HepG2 (cell line): ENCODE measurements around the gene PCIF1. TPM values are rescaled to one million over a fixed set of nuclear protein-coding genes. Genes with fewer than 3 reads are reported as not detected.

Source experiments
- KAT2B ChIP-seq: fragments of 150-350 bp; IDR thresholded peaks from 2 replicates; pipeline ENCODE4 v1.6.1; 2014; ENCODE audit warnings: low read depth, low read length, borderline replicate concordance
- MATR3 ChIP-seq: sonication (generic); formaldehyde crosslinking; IDR thresholded peaks from 2 replicates; pipeline ENCODE4 v1.4.0; 2020; ENCODE audit warnings: missing genetic modification reagents
- MED1 ChIP-seq: sonication (generic); formaldehyde crosslinking; IDR thresholded peaks from 2 replicates; pipeline ENCODE4 v1.4.0; 2020; ENCODE audit warnings: missing genetic modification reagents
- MYNN ChIP-seq: sonication (generic); formaldehyde crosslinking; IDR thresholded peaks from 2 replicates; pipeline ENCODE4 v1.4.0; 2020; ENCODE audit warnings: mild to moderate bottlenecking, low read depth, missing genetic modification reagents
- NAIF1 ChIP-seq: sonication (generic); formaldehyde crosslinking; IDR thresholded peaks from 2 replicates; pipeline ENCODE4 v1.5.0; 2020; ENCODE audit warnings: mild to moderate bottlenecking, missing genetic modification reagents, borderline replicate concordance
- NCOA2 ChIP-seq: sonication (generic); formaldehyde crosslinking; IDR thresholded peaks from 2 replicates; pipeline ENCODE4 v1.8.0; 2022; ENCODE audit warnings: inconsistent platforms
- NONO ChIP-seq, 2 experiments: fragments of 450-650 bp in 1 of 2; sonication (generic) in 1 of 2; formaldehyde crosslinking in 1 of 2; IDR thresholded peaks in 1 of 2; conservative IDR thresholded peaks in 1 of 2; 2 replicates each; pipeline versions ENCODE4 v1.6.1 to v1.8.0; 2017 to 2022; ENCODE audit warnings: mild to moderate bottlenecking in 1 of 2, missing genetic modification reagents in 1 of 2, moderate library complexity in 1 of 2
- NR2F1 ChIP-seq, 2 experiments: fragments of 450-650 bp in 1 of 2; formaldehyde crosslinking in 1 of 2; IDR thresholded peaks; 2 replicates each; pipeline versions ENCODE4 v1.5.0 to v1.6.1; 2016 to 2020; ENCODE audit warnings: mild to moderate bottlenecking in 1 of 2, missing compliant biosample characterization in 1 of 2, missing genetic modification reagents in 1 of 2, moderate library complexity in 1 of 2
- RFX1 ChIP-seq: fragments of 450-650 bp; IDR thresholded peaks from 2 replicates; pipeline ENCODE4 v1.6.1; 2017
- SP1 ChIP-seq, 2 experiments: fragments of 450-650 bp in 1 of 2; sonication (generic) in 1 of 2; formaldehyde crosslinking in 1 of 2; IDR thresholded peaks; 2 replicates each; pipeline versions ENCODE4 v1.4.0 to v1.6.1; 2016 to 2020; ENCODE audit warnings: missing genetic modification reagents in 1 of 2
- SPEN ChIP-seq: sonication (generic); formaldehyde crosslinking; IDR thresholded peaks from 2 replicates; pipeline ENCODE4 v1.5.1; 2020; ENCODE audit warnings: low read depth, mild to moderate bottlenecking, missing genetic modification reagents
- ZNF230 ChIP-seq: sonication (generic); formaldehyde crosslinking; IDR thresholded peaks from 2 replicates; pipeline ENCODE4 v1.4.0; 2020; ENCODE audit warnings: mild to moderate bottlenecking, missing genetic modification reagents
- ZNF331 ChIP-seq: sonication (generic); formaldehyde crosslinking; IDR thresholded peaks from 2 replicates; pipeline ENCODE4 v1.4.0; 2020; ENCODE audit warnings: missing genetic modification reagents
- ZNF546 ChIP-seq: sonication (generic); formaldehyde crosslinking; conservative IDR thresholded peaks from 2 replicates; pipeline ENCODE4 v1.8.1; 2023; ENCODE audit warnings: mild to moderate bottlenecking, missing genetic modification reagents
- ZNF567 ChIP-seq: sonication (generic); formaldehyde crosslinking; IDR thresholded peaks from 2 replicates; pipeline ENCODE4 v1.8.1; 2023; ENCODE audit warnings: mild to moderate bottlenecking, missing genetic modification reagents, borderline replicate concordance
- ZNF614 ChIP-seq: IDR thresholded peaks from 2 replicates; pipeline ENCODE4 v1.6.1; 2018; ENCODE audit warnings: missing biosample characterization, missing genetic modification reagents, inconsistent platforms, borderline replicate concordance
- ZNF746 ChIP-seq: sonication (generic); formaldehyde crosslinking; IDR thresholded peaks from 2 replicates; pipeline ENCODE4 v1.8.0; 2022; ENCODE audit warnings: mild to moderate bottlenecking, missing genetic modification reagents
- polyA plus RNA-seq, 8 experiments: library from polyadenylated mRNA; depleted of rRNA in 3 of 8; stranded (reverse) in 7 of 8; unstranded in 1 of 8; fragments of >200 nt; fragmentation: Illumina TruSeq in 4 of 8; extraction: Trizol in 4 of 8; gene quantifications; 2 replicates each; pipeline versions ENCODE4 v1.2.1 to v1.2.3, GENCODE V29; 2011 to 2016; ENCODE audit warnings: low read depth in 4 of 8, missing spikeins in 1 of 8, mixed read lengths in 1 of 8; ENCODE audit not compliant: insufficient read depth in 1 of 8
- total RNA-seq, 5 experiments: library from RNA; depleted of rRNA; stranded (reverse); fragments of >200 nt; fragmentation: Illumina TruSeq; extraction: Trizol; gene quantifications; 2 replicates each; pipeline ENCODE4 v1.2.3, GENCODE V29; 2016; ENCODE audit warnings: low read depth in 1 of 5
- TF ChIP-seq, protein P1 (sequence below): sonication (generic); formaldehyde crosslinking; IDR thresholded peaks from 2 replicates; pipeline ENCODE4 v1.5.0; 2020; ENCODE audit warnings: mild to moderate bottlenecking, missing genetic modification reagents
- TF ChIP-seq, protein P2 (sequence below): IDR thresholded peaks from 2 replicates; pipeline ENCODE4 v1.6.1; 2016; ENCODE audit warnings: missing biosample characterization, missing genetic modification reagents, low read depth
- TF ChIP-seq, protein P3 (sequence below): sonication (generic); formaldehyde crosslinking; IDR thresholded peaks from 2 replicates; pipeline ENCODE4 v1.8.1; 2023; ENCODE audit warnings: mild to moderate bottlenecking, missing genetic modification reagents
- TF ChIP-seq, protein P4 (sequence below): sonication (generic); formaldehyde crosslinking; IDR thresholded peaks from 2 replicates; pipeline ENCODE4 v1.8.0; 2022; ENCODE audit warnings: mild to moderate bottlenecking, missing genetic modification reagents, moderate library complexity
- TF ChIP-seq, protein P5 (sequence below): IDR thresholded peaks from 2 replicates; pipeline ENCODE4 v1.6.1; 2016
- TF ChIP-seq, protein P6 (sequence below): sonication (generic); formaldehyde crosslinking; IDR thresholded peaks from 2 replicates; pipeline ENCODE4 v1.5.1; 2020; ENCODE audit warnings: missing genetic modification reagents, mild to moderate bottlenecking, borderline replicate concordance
- TF ChIP-seq, protein P7 (sequence below): IDR thresholded peaks from 2 replicates; pipeline ENCODE4 v1.6.1; 2016; ENCODE audit warnings: mild to moderate bottlenecking

Gene PCIF1
- total and polyA plus RNA-seq, 2 of the 13 experiments (the other 11 are each of a cell fraction or from before 2014, with no cell fraction given), result 20.9 to 24.4 TPM

DNA sequence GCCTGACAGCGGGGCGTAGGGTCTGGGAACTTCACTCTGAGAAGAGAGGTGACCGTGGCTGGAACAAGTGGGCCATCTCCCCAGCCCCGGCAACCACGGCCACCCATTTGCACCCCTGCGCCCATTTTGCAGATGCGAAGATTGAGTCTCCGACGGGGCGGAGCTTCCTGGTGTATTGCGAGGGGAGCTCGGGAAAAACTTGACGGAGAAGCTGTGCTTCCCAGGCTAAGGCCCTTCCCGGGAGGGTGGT, 36.9 kb downstream of the PCIF1 start (continued):
- TF ChIP-seq, protein P1, sequence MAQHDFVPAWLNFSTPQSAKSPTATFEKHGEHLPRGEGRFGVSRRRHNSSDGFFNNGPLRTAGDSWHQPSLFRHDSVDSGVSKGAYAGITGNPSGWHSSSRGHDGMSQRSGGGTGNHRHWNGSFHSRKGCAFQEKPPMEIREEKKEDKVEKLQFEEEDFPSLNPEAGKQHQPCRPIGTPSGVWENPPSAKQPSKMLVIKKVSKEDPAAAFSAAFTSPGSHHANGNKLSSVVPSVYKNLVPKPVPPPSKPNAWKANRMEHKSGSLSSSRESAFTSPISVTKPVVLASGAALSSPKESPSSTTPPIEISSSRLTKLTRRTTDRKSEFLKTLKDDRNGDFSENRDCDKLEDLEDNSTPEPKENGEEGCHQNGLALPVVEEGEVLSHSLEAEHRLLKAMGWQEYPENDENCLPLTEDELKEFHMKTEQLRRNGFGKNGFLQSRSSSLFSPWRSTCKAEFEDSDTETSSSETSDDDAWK (CRISPR knock-in tag), result no peak
- TF ChIP-seq, protein P2, sequence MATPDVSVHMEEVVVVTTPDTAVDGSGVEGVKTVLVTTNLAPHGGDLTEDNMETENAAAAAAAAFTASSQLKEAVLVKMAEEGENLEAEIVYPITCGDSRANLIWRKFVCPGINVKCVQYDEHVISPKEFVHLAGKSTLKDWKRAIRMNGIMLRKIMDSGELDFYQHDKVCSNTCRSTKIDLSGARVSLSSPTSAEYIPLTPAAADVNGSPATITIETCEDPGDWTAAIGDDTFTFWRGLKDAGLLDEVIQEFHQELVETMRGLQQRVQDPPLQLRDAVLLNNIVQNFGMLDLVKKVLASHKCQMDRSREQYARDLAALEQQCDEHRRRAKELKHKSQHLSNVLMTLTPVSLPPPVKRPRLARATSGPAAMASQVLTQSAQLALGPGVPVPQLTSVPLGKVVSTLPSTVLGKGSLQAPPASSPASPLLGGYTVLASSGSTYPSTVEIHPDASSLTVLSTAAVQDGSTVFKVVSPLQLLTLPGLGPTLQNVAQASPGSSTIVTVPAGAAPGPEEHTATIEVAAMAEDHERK (CRISPR knock-in tag), result no peak
- TF ChIP-seq MED1 (CRISPR knock-in tag), result no peak
- no peak for TF ChIP-seq ZNF331 (CRISPR knock-in tag)
- no peak for TF ChIP-seq NONO (IDR thresholded peaks at IDR 0.05)
- no peak for TF ChIP-seq NONO (CRISPR knock-in tag; conservative IDR thresholded peaks at IDR 0.05)
- no peak for TF ChIP-seq SP1 (IDR thresholded peaks at IDR 0.05)
- TF ChIP-seq SP1 (CRISPR knock-in tag; IDR thresholded peaks at IDR 0.05), result peak; percentile 88; the same call in 1 of the 2 replicates
- TF ChIP-seq NCOA2, result no peak
- TF ChIP-seq ZNF746, result no peak
- TF ChIP-seq, protein P3, sequence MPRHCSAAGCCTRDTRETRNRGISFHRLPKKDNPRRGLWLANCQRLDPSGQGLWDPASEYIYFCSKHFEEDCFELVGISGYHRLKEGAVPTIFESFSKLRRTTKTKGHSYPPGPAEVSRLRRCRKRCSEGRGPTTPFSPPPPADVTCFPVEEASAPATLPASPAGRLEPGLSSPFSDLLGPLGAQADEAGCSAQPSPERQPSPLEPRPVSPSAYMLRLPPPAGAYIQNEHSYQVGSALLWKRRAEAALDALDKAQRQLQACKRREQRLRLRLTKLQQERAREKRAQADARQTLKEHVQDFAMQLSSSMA (CRISPR knock-in tag), result no peak
- no peak for TF ChIP-seq RFX1
- TF ChIP-seq NR2F1 (CRISPR knock-in tag; IDR thresholded peaks at IDR 0.05), result peak in 1 of 2 experiments; percentile 58; a peak in 1 of 4 replicates
- peak; percentile 55; the same call in 1 of the 2 replicates for TF ChIP-seq ZNF567
- TF ChIP-seq ZNF546, result no peak; the same call in 1 of the 2 replicates
- no peak for TF ChIP-seq ZNF230 (CRISPR knock-in tag)
- TF ChIP-seq SPEN (CRISPR knock-in tag), result no peak
- TF ChIP-seq, protein P4, sequence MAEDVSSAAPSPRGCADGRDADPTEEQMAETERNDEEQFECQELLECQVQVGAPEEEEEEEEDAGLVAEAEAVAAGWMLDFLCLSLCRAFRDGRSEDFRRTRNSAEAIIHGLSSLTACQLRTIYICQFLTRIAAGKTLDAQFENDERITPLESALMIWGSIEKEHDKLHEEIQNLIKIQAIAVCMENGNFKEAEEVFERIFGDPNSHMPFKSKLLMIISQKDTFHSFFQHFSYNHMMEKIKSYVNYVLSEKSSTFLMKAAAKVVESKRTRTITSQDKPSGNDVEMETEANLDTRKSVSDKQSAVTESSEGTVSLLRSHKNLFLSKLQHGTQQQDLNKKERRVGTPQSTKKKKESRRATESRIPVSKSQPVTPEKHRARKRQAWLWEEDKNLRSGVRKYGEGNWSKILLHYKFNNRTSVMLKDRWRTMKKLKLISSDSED (CRISPR knock-in tag), result peak; percentile 79; the same call in 1 of the 2 replicates
- no peak for TF ChIP-seq KAT2B
- TF ChIP-seq ZNF614 (CRISPR knock-in tag), result no peak; the same call in 1 of the 2 replicates
- TF ChIP-seq MYNN, result peak; percentile 20; the same call in 1 of the 2 replicates
- TF ChIP-seq, protein P5, sequence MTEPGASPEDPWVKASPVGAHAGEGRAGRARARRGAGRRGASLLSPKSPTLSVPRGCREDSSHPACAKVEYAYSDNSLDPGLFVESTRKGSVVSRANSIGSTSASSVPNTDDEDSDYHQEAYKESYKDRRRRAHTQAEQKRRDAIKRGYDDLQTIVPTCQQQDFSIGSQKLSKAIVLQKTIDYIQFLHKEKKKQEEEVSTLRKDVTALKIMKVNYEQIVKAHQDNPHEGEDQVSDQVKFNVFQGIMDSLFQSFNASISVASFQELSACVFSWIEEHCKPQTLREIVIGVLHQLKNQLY (CRISPR knock-in tag), result no peak
- no peak for TF ChIP-seq NAIF1 (CRISPR knock-in tag)
- TF ChIP-seq, protein P6, sequence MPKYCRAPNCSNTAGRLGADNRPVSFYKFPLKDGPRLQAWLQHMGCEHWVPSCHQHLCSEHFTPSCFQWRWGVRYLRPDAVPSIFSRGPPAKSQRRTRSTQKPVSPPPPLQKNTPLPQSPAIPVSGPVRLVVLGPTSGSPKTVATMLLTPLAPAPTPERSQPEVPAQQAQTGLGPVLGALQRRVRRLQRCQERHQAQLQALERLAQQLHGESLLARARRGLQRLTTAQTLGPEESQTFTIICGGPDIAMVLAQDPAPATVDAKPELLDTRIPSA (CRISPR knock-in tag), result no peak
- TF ChIP-seq, protein P7, sequence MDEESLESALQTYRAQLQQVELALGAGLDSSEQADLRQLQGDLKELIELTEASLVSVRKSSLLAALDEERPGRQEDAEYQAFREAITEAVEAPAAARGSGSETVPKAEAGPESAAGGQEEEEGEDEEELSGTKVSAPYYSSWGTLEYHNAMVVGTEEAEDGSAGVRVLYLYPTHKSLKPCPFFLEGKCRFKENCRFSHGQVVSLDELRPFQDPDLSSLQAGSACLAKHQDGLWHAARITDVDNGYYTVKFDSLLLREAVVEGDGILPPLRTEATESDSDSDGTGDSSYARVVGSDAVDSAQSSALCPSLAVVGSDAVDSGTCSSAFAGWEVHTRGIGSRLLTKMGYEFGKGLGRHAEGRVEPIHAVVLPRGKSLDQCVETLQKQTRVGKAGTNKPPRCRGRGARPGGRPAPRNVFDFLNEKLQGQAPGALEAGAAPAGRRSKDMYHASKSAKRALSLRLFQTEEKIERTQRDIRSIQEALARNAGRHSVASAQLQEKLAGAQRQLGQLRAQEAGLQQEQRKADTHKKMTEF, result no peak
- TF ChIP-seq MATR3 (CRISPR knock-in tag), result no peak
